HepG2 (cell line): ENCODE measurements around the gene AGRP. TPM values are rescaled to one million over a fixed set of nuclear protein-coding genes. Genes with fewer than 3 reads are reported as not detected.
A peak's percentile ranks its signal among the peaks of the same experiment; 100 is the strongest.

Source experiments
- ATAC-seq: fragments of 200-7000 bp; cut with Tn5 transposase; 3 replicates; pipeline ENCODE4 v1.9.1; 2020; ENCODE audit warnings: mild to moderate bottlenecking, moderate library complexity
- BruUV-seq: library from RNA; stranded (reverse); fragments of 400-500 nt; replicated peaks from 2 replicates; lab custom pipeline; 2021; lab: Mats Ljungman, UMichigan
- CTCF ChIA-PET: fragments of 300-600 bp; formaldehyde crosslinking; extraction: SDS; loops from one replicate; lab custom pipeline; 2021; ENCODE audit warnings: low total read pairs, inconsistent platforms, low intra/inter-chr PET ratio; lab: Yijun Ruan, JAX
- POLR2A ChIA-PET: fragments of 350-600 bp; sonication (Branson Sonifier 250); formaldehyde crosslinking; loops from one replicate; lab custom pipeline; 2020; ENCODE audit warnings: antibody characterized with exemption, inconsistent platforms; lab: Yijun Ruan, JAX
- DNase-seq: peaks from one replicate; pipeline ENCODE4 v3.0.0-alpha.2; 2015; ENCODE audit warnings: low spot score
- FAIRE-seq: peaks from 3 replicates; lab custom pipeline; 2011; peaks lifted over from hg19 to GRCh38; lab: Jason Lieb, UNC
- H2AFZ ChIP-seq: one replicate; pipeline ENCODE4 v1.6.1; 2011; ENCODE audit warnings: low read length, inconsistent platforms
- H3K27ac ChIP-seq: fragments of 300-600 bp; 3 replicates; pipeline ENCODE4 v1.8.0; 2011; ENCODE audit warnings: mixed run types, mild to moderate bottlenecking, mixed read lengths, low read length, inconsistent platforms; ENCODE audit not compliant: insufficient read depth; ENCODE audit errors: extremely low read length
- H3K27me3 ChIP-seq, 2 experiments: fragments of 200-600 bp in 1 of 2; 2 replicates in 1 of 2; 3 replicates in 1 of 2; pipeline versions ENCODE4 v1.6.0 to v1.8.0; 2011; ENCODE audit warnings: low read length in 2 of 2, mild to moderate bottlenecking in 2 of 2, moderate library complexity in 2 of 2, inconsistent platforms in 1 of 2; ENCODE audit not compliant: insufficient read depth in 2 of 2, control insufficient read depth in 1 of 2
- H3K36me3 ChIP-seq, 2 experiments: fragments of 200-600 bp in 1 of 2; replicated peaks in 1 of 2; 2 replicates in 1 of 2; 3 replicates in 1 of 2; pipeline versions ENCODE4 v1.5.1 to v1.8.0; 2011; ENCODE audit warnings: low read length in 2 of 2, inconsistent platforms in 1 of 2; ENCODE audit not compliant: insufficient read depth in 2 of 2, control insufficient read depth in 1 of 2
- H3K4me1 ChIP-seq: 2 replicates; pipeline ENCODE4 v1.5.1; 2012; ENCODE audit warnings: low read length, inconsistent platforms; ENCODE audit not compliant: insufficient read depth
- H3K4me2 ChIP-seq: 2 replicates; pipeline ENCODE4 v1.6.0; 2011; ENCODE audit warnings: low read depth, low read length, inconsistent platforms
- H3K4me3 ChIP-seq, 3 experiments: fragments of 200-600 bp in 1 of 3; sonication (generic), shearing (Covaris generic) in 1 of 3; replicated peaks in 1 of 3; 2 replicates each; pipeline ENCODE4 v1.5.1; 2011 to 2016; ENCODE audit warnings: low read length in 3 of 3, inconsistent platforms in 2 of 3, low read depth in 2 of 3, mild to moderate bottlenecking in 2 of 3, control low read depth in 1 of 3, mixed read lengths in 1 of 3; ENCODE audit not compliant: insufficient read depth in 1 of 3
- H3K79me2 ChIP-seq: one replicate; pipeline ENCODE4 v1.6.1; 2011; ENCODE audit warnings: low read length, inconsistent platforms; ENCODE audit not compliant: insufficient read depth
- H3K9ac ChIP-seq: 2 replicates; pipeline ENCODE4 v1.6.0; 2011; ENCODE audit warnings: mild to moderate bottlenecking, low read depth, low read length, inconsistent platforms; ENCODE audit not compliant: insufficient read depth
- H3K9me3 ChIP-seq: 2 replicates; pipeline ENCODE4 v1.5.1; 2012; ENCODE audit warnings: mild to moderate bottlenecking, low read length
- H4K20me1 ChIP-seq: 2 replicates; pipeline ENCODE4 v1.6.0; 2011; ENCODE audit warnings: inconsistent platforms, mild to moderate bottlenecking, low read length, moderate library complexity; ENCODE audit not compliant: insufficient read depth
- ERF ChIP-seq: IDR thresholded peaks from 2 replicates; pipeline ENCODE4 v1.6.1; 2018; ENCODE audit warnings: missing biosample characterization, missing genetic modification reagents
- GABPA ChIP-seq, 2 experiments: IDR thresholded peaks; 2 replicates each; pipeline ENCODE4 v1.6.1; 2011 to 2016; ENCODE audit warnings: low read depth in 2 of 2, low read length in 1 of 2, missing biosample characterization in 1 of 2, missing genetic modification characterization in 1 of 2
- MXD1 ChIP-seq: sonication (generic); formaldehyde crosslinking; IDR thresholded peaks from 2 replicates; pipeline ENCODE4 v1.4.0; 2020; ENCODE audit warnings: mild to moderate bottlenecking, missing genetic modification reagents
- POLR2G ChIP-seq: fragments of 200-400 bp; formaldehyde crosslinking; IDR thresholded peaks from 2 replicates; pipeline ENCODE4 v1.6.1; 2018; ENCODE audit warnings: mild to moderate bottlenecking, low read depth, low read length, moderate library complexity
- SAP130 ChIP-seq: IDR thresholded peaks from 2 replicates; pipeline ENCODE4 v1.6.1; 2016; ENCODE audit warnings: low read depth
- ZNF354B ChIP-seq: sonication (generic); formaldehyde crosslinking; IDR thresholded peaks from 2 replicates; pipeline ENCODE4 v1.8.0; 2022; ENCODE audit warnings: mild to moderate bottlenecking, missing genetic modification reagents
- ZNF619 ChIP-seq: sonication (generic); formaldehyde crosslinking; IDR thresholded peaks from 2 replicates; pipeline ENCODE4 v1.4.0; 2020; ENCODE audit warnings: mild to moderate bottlenecking, missing genetic modification reagents
- ZNF766 ChIP-seq: sonication (generic); formaldehyde crosslinking; IDR thresholded peaks from 2 replicates; pipeline ENCODE4 v1.5.0; 2020; ENCODE audit warnings: missing genetic modification reagents, borderline replicate concordance
- ZNF776 ChIP-seq: sonication (generic); formaldehyde crosslinking; IDR thresholded peaks from 2 replicates; pipeline ENCODE4 v1.4.0; 2020; ENCODE audit warnings: mild to moderate bottlenecking, missing genetic modification reagents
- WGBS: methylation state at CpG from one replicate; pipeline ENCODE4 v1.1.6; 2017; ENCODE audit warnings: low lambda C conversion rate; 5-methylcytosine and 5-hydroxymethylcytosine counted together
- in situ Hi-C: cut with HindIII; loops from 2 replicates; pipeline ENCODE4 v1.10.0; 2017; ENCODE audit warnings: low pct_unique_long_range_greater_than_20kb; ENCODE audit not compliant: extremely low pct_ligation_motif_present
- intact Hi-C: fragments of 100-400 bp; cut with micrococcal nuclease; formaldehyde crosslinking; loops from one replicate; pipeline ENCODE4 v1.10.0; 2022; ENCODE audit not compliant: unreplicated experiment
- polyA plus RNA-seq, 8 experiments: library from polyadenylated mRNA; depleted of rRNA in 3 of 8; stranded (reverse) in 7 of 8; unstranded in 1 of 8; fragments of >200 nt; fragmentation: Illumina TruSeq in 4 of 8; extraction: Trizol in 4 of 8; gene quantifications; 2 replicates each; pipeline versions ENCODE4 v1.2.1 to v1.2.3, GENCODE V29; 2011 to 2016; ENCODE audit warnings: low read depth in 4 of 8, missing spikeins in 1 of 8, mixed read lengths in 1 of 8; ENCODE audit not compliant: insufficient read depth in 1 of 8
- total RNA-seq, 5 experiments: library from RNA; depleted of rRNA; stranded (reverse); fragments of >200 nt; fragmentation: Illumina TruSeq; extraction: Trizol; gene quantifications; 2 replicates each; pipeline ENCODE4 v1.2.3, GENCODE V29; 2016; ENCODE audit warnings: low read depth in 1 of 5
- TF ChIP-seq, protein P1 (sequence below): sonication (generic); formaldehyde crosslinking; IDR thresholded peaks from 2 replicates; pipeline ENCODE4 v1.8.1; 2022; ENCODE audit warnings: mild to moderate bottlenecking, missing genetic modification reagents

The AGRP gene
- total and polyA plus RNA-seq, 2 of the 13 experiments (the other 11 are each of a cell fraction or from before 2014, with no cell fraction given) = not detected

DNA sequence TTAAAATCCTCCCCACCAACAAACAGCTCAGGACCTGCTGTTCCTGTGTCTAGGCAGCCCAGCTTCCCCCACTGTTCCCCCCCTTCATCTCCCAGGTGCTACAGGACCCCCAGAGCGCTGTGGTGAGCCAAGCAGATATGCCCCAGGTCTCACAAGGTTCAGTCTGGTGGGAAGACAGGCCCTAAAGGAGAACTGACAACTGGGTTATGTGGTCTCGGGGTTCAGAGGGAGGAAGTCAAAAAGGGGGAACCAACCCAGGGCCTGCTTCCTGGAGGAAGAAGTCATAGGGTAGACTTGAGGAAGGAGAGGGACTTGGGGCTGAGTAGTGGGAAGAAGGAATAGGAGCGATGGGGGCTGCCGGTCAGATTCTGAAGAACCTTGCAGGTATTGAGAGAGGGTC is 47.9 kb upstream of the AGRP start:
- no TSS peak for BruUV-seq
- Histone ChIP-seq H3K27me3 (peaks cover 0 to 6% of the 10 kb centered on the region in 2 experiments; a peak in 2 of 5 replicates), H3K9me3 (no peaks in the 10 kb centered on the region), H4K20me1 (peaks cover 28% of the 10 kb centered on the region; the same call in 1 of the 2 replicates), H3K79me2 (peaks cover 4% of the 10 kb centered on the region), H3K27ac (no peak overlapping the region), H3K9ac (no peak overlapping the region; the same call in 1 of the 2 replicates), H3K4me3 (no peak overlapping the region)
- WGBS = 99% methylated on average over 4 of the region's 4 CpGs
- POLR2A ChIA-PET = interaction anchor here (1.1 to 1.4 kb wide), 2 partner anchors 15 to 31 kb away, joined by 3 read pairs; partner anchors contain the start of gene CTCF
- DNase-seq = no peak
- CTCF ChIA-PET = no interaction called here
- in situ Hi-C loops = no loop called here
- intact Hi-C loops = no loop called here
- TF ChIP-seq ZNF766 (CRISPR knock-in tag) = no peak
- TF ChIP-seq MXD1 = 0 out of 2 replicates have a peak, but pooled peaks have one; percentile 3
- TF ChIP-seq, all 625 proteins: peak for 1
- Histone ChIP-seq H3K4me2 (no peak overlapping the region), H2AFZ (no peak overlapping the region), H3K4me1 (peaks cover 54% of the 10 kb centered on the region), H3K36me3 (no peaks in the 10 kb centered on the region)
- FAIRE-seq (no peak), ATAC-seq (no peak)

GRCh38 chr16:67530013-67530939 is 46.9 kb upstream of the AGRP start:
- in situ Hi-C loops (no loop called here), intact Hi-C loops (no loop called here)
- H3K9me3 ChIP-seq = no peaks in the 10 kb centered on the region
- no peak overlapping the region for H2AFZ ChIP-seq
- DNase-seq = no peak
- H3K4me2 ChIP-seq = peak overlapping the region; percentile 99
- ATAC-seq = peak; percentile 8
- H3K4me3 ChIP-seq = peak overlapping the region; percentile 69 to 82 (median 74)
- FAIRE-seq = no peak
- peaks cover 64% of the 10 kb centered on the region for H3K4me1 ChIP-seq
- ChIA-PET POLR2A (interaction anchor here (1.1 to 2.8 kb wide), 4 partner anchors 9 to 136 kb away, joined by 3 to 19 read pairs (median 6); partner anchors contain the start of genes C16orf86, CTCF and ENKD1), CTCF (interaction anchor here (1.6 kb wide), 1 partner anchor 9 kb away, joined by 5 read pairs; no protein-coding TSS in a partner anchor)
- no peaks in the 10 kb centered on the region for H3K36me3 ChIP-seq
- H3K79me2 ChIP-seq = peaks cover 4% of the 10 kb centered on the region
- BruUV-seq = no TSS peak
- H3K9ac ChIP-seq = peak overlapping the region; percentile 74
- no peak overlapping the region for H3K27ac ChIP-seq
- 49% methylated on average over 29 of the region's 48 CpGs for WGBS
- peaks cover 2 to 16% of the 10 kb centered on the region in 2 experiments; a peak in 3 of 5 replicates for H3K27me3 ChIP-seq
- peaks cover 21% of the 10 kb centered on the region; the same call in 1 of the 2 replicates for H4K20me1 ChIP-seq
- TF ChIP-seq GABPA (IDR thresholded peaks at IDR 0.05; ENCODE audit: low read depth, low read length) (peak; percentile 42; the same call in 1 of the 2 replicates), GABPA (CRISPR knock-in tag; IDR thresholded peaks at IDR 0.05; ENCODE audit: low read depth) (peak; percentile 83), POLR2G (peak; percentile 37; the same call in 1 of the 2 replicates), ZNF354B (CRISPR knock-in tag) (0 out of 2 replicates have a peak, but pooled peaks have one; percentile 48), SAP130 (peak; percentile 67), ZNF776 (CRISPR knock-in tag) (0 out of 2 replicates have a peak, but pooled peaks have one; percentile 64), ZNF619 (CRISPR knock-in tag) (0 out of 2 replicates have a peak, but pooled peaks have one; percentile 11), ERF (CRISPR knock-in tag) (peak; percentile 13; the same call in 1 of the 2 replicates)
- TF ChIP-seq, protein P1, sequence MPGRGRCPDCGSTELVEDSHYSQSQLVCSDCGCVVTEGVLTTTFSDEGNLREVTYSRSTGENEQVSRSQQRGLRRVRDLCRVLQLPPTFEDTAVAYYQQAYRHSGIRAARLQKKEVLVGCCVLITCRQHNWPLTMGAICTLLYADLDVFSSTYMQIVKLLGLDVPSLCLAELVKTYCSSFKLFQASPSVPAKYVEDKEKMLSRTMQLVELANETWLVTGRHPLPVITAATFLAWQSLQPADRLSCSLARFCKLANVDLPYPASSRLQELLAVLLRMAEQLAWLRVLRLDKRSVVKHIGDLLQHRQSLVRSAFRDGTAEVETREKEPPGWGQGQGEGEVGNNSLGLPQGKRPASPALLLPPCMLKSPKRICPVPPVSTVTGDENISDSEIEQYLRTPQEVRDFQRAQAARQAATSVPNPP (CRISPR knock-in tag) = no peak
